CD4-positive, alpha-beta memory T cell (primary cell): ENCODE results near the gene GTF3C5. TPM values are rescaled to one million over a fixed set of nuclear protein-coding genes. Genes with fewer than 3 reads are reported as not detected.
A peak's percentile ranks its signal among the peaks of the same experiment; 100 is the strongest.

ENCODE experiments used
- CTCF ChIA-PET: fragments of 350-600 bp; sonication (Branson Sonifier 250); formaldehyde crosslinking; loops from one replicate; lab custom pipeline; 2021; ENCODE audit warnings: inconsistent platforms; ENCODE audit not compliant: partially characterized antibody; lab: Charles Lee
- POLR2A ChIA-PET: fragments of 350-600 bp; sonication (Branson Sonifier 250); formaldehyde crosslinking; loops from one replicate; lab custom pipeline; 2021; ENCODE audit not compliant: partially characterized antibody; lab: Charles Lee
- DNase-seq, 5 donors: peaks; one replicate each; pipeline versions ENCODE4 v3.0.0 to v3.0.0-alpha.2; 2020 to 2022; ENCODE audit warnings: mixed read lengths in 1 of 5
- H3K27ac ChIP-seq: one replicate; pipeline ENCODE4 v1.7.0; 2013; ENCODE audit warnings: low read depth, low read length
- H3K27me3 ChIP-seq: 2 replicates; pipeline ENCODE4 v1.7.0; 2013; ENCODE audit warnings: mild to moderate bottlenecking, low read length, moderate library complexity; ENCODE audit not compliant: insufficient read depth
- H3K36me3 ChIP-seq: 2 replicates; pipeline ENCODE4 v1.7.0; 2013; ENCODE audit warnings: mild to moderate bottlenecking, low read length, moderate library complexity; ENCODE audit not compliant: insufficient read depth
- H3K4me1 ChIP-seq: 2 replicates; pipeline ENCODE4 v1.7.0; 2013; ENCODE audit warnings: mild to moderate bottlenecking, low read length, moderate library complexity; ENCODE audit not compliant: insufficient read depth
- H3K4me3 ChIP-seq, 2 donors: one replicate each; pipeline ENCODE4 v1.7.0; 2013; ENCODE audit warnings: low read length in 2 of 2, mild to moderate bottlenecking in 1 of 2
- H3K9me3 ChIP-seq, 2 donors: one replicate each; pipeline ENCODE4 v1.7.0; 2013; ENCODE audit warnings: low read length in 2 of 2, control low read depth in 1 of 2; ENCODE audit not compliant: control insufficient read depth in 1 of 2
- H3K27ac Mint-ChIP-seq, 7 donors: one replicate each; pipeline ENCODE4 v1.8.0; 2020 to 2021; ENCODE audit warnings: mixed read lengths in 7 of 7, mild to moderate bottlenecking in 6 of 7, inconsistent platforms in 3 of 7, moderate library complexity in 3 of 7
- H3K27me3 Mint-ChIP-seq, 2 donors: one replicate each; pipeline ENCODE4 v1.8.0; 2020 to 2021; ENCODE audit warnings: mixed read lengths in 2 of 2
- H3K36me3 Mint-ChIP-seq, 2 donors: one replicate each; pipeline ENCODE4 v1.8.0; 2020 to 2021; ENCODE audit warnings: mixed read lengths in 2 of 2, inconsistent platforms in 1 of 2, mild to moderate bottlenecking in 1 of 2
- H3K4me1 Mint-ChIP-seq, 4 donors: one replicate each; pipeline ENCODE4 v1.8.0; 2020 to 2021; ENCODE audit warnings: mixed read lengths in 4 of 4, mild to moderate bottlenecking in 1 of 4
- H3K4me3 Mint-ChIP-seq, 8 donors: one replicate each; pipeline ENCODE4 v1.8.0; 2020 to 2021; ENCODE audit warnings: mixed read lengths in 8 of 8, mild to moderate bottlenecking in 7 of 8, moderate library complexity in 6 of 8, inconsistent platforms in 3 of 8
- H3K9me3 Mint-ChIP-seq, 8 donors: one replicate each; pipeline ENCODE4 v1.8.0; 2020 to 2021; ENCODE audit warnings: mixed read lengths in 8 of 8, mild to moderate bottlenecking in 5 of 8, inconsistent platforms in 3 of 8, moderate library complexity in 1 of 8
- intact Hi-C: fragments of 100-400 bp; cut with micrococcal nuclease; formaldehyde crosslinking; loops from one replicate; pipeline ENCODE4 v1.15.1; 2023
- microRNA-seq: library from miRNA; unstranded; fragments of <30 nt; microRNA quantifications from one replicate; pipeline ENCODE4 v1.2.0, GENCODE V29; 2021; ENCODE audit warnings: borderline replicate concordance, borderline number of aligned reads, borderline microRNAs expressed, mixed read lengths
- polyA plus RNA-seq, 2 donors: library from polyadenylated mRNA; unstranded; fragments of 300-500 nt; fragmentation: Illumina TruSeq; gene quantifications; one replicate each; pipeline ENCODE4 v1.2.3, GENCODE V29; 2021
- total RNA-seq, 2 experiments: library from RNA; stranded (reverse); gene quantifications; one replicate each; pipeline ENCODE4 v1.2.3, GENCODE V29; 2021

The GTF3C5 gene
- total and polyA plus RNA-seq, 4 experiments from 2014 or later: 33.5 to 71.5 (median 52.7) TPM

DNA sequence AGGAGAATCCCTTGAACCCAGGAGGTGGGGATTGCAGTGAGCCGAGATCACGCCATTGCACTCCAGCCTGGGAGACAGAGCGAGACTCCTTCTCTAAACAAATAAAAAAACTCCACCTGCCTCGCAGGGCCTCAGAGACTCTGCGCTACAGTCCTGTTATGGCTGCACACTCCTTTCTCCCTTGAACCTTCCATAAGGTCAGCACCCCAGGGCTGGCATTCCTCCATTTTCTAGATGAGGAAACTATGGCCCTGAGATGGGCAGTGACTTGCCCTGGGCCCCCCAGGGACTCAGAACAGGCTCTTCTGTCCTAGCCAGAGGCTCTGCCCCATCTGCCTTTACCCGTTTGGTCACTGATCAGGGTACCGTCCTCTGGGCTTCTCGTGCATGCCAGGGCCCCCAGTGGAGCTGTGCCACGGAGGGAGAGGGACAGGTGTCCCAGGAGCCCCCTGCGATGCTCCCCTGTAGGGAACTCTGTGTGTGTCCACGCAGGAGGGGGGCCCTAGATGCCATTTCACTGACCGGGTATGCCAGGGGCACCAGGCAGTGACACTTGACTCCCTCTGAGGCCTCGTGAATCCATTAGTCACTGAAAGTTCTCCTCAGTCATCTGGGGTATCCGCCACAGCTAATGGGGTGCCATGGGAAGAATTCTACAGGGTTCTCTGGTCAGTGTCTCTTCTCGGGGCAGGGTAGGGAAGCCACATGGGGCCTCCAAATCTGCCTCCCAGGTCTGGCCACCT is 74.1 kb downstream of the GTF3C5 start:
- H3K4me3 ChIP-seq: no peak overlapping the region
- H3K36me3 Mint-ChIP-seq: peaks cover 33 to 64% of the 10 kb centered on the region in 2 donors
- H3K36me3 ChIP-seq: peaks cover 92% of the 10 kb centered on the region
- no peaks in the 10 kb centered on the region for H3K9me3 Mint-ChIP-seq
- DNase-seq: no peak
- H3K27me3 Mint-ChIP-seq: no peaks in the 10 kb centered on the region
- H3K4me1 Mint-ChIP-seq: no peaks in the 10 kb centered on the region
- ChIA-PET CTCF (interaction anchor here (0.9 to 30.1 kb wide), 3 partner anchors 13 to 47 kb away, joined by 3 to 596 read pairs (median 10); no protein-coding TSS in a partner anchor), POLR2A (interaction anchor here (1.6 to 25.7 kb wide), 2 partner anchors 43 to 74 kb away, joined by 6 to 345 read pairs; partner anchors contain the start of gene GTF3C5)
- no peak overlapping the region for H3K27ac ChIP-seq
- intact Hi-C loops: no loop called here
- H3K4me1 ChIP-seq: no peaks in the 10 kb centered on the region
- no peaks in the 10 kb centered on the region for H3K27me3 ChIP-seq
- H3K9me3 ChIP-seq: no peaks in the 10 kb centered on the region
- no peak overlapping the region for H3K4me3 Mint-ChIP-seq
- H3K27ac Mint-ChIP-seq: peak overlapping the region in 2 of 7 donors; percentile 41 to 67

DNA sequence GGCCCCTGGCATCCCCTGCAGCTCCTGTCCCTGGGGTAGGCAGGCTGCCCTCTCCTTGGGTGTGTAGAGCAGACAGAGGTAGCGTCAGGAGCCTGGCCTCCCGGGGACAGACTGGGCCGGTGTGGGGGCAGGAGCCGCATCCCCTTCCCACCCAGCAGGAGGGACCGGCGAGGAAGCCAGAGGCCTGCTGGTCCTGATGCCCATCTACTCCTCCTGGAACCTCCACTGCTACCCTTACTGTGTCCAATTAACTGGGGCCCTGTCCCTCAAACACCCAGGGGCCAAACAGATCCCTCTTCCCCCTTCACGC is 74.6 kb downstream of the GTF3C5 start:
- POLR2A ChIA-PET: interaction anchor here (1.6 to 25.7 kb wide), 2 partner anchors 42 to 75 kb away, joined by 6 to 345 read pairs; partner anchors contain the start of gene GTF3C5
- Histone ChIP-seq H3K36me3 (peaks cover 92% of the 10 kb centered on the region), H3K9me3 (no peaks in the 10 kb centered on the region), H3K27me3 (no peaks in the 10 kb centered on the region), H3K4me3 (no peak overlapping the region), H3K27ac (no peak overlapping the region), H3K4me1 (no peaks in the 10 kb centered on the region)
- intact Hi-C loops: no loop called here
- H3K4me1 Mint-ChIP-seq: no peaks in the 10 kb centered on the region
- no peaks in the 10 kb centered on the region for H3K9me3 Mint-ChIP-seq
- H3K27me3 Mint-ChIP-seq: no peaks in the 10 kb centered on the region
- H3K4me3 Mint-ChIP-seq: no peak overlapping the region
- no peak overlapping the region for H3K27ac Mint-ChIP-seq
- CTCF ChIA-PET: interaction anchor here (0.9 to 30.1 kb wide), 2 partner anchors 13 to 46 kb away, joined by 3 to 596 read pairs; no protein-coding TSS in a partner anchor
- H3K36me3 Mint-ChIP-seq: peaks cover 33 to 65% of the 10 kb centered on the region in 2 donors
- DNase-seq: no peak

GRCh38 chr9:133106511-133107244 is 75.9 kb downstream of the GTF3C5 start:
- POLR2A ChIA-PET: interaction anchor here (1.2 to 25.7 kb wide), 3 partner anchors 12 to 76 kb away, joined by 3 to 345 read pairs (median 6); partner anchors contain the start of gene GTF3C5
- H3K36me3 Mint-ChIP-seq: peaks cover 22 to 58% of the 10 kb centered on the region in 2 donors
- no peaks in the 10 kb centered on the region for H3K9me3 Mint-ChIP-seq
- Histone ChIP-seq H3K27ac (no peak overlapping the region), H3K4me3 (no peak overlapping the region), H3K4me1 (no peaks in the 10 kb centered on the region), H3K27me3 (no peaks in the 10 kb centered on the region), H3K36me3 (peaks cover 90% of the 10 kb centered on the region), H3K9me3 (no peaks in the 10 kb centered on the region)
- intact Hi-C loops: no loop called here
- DNase-seq: no peak
- no peaks in the 10 kb centered on the region for H3K27me3 Mint-ChIP-seq
- peak overlapping the region in 3 of 7 donors; percentile 49 to 67 (median 66) for H3K27ac Mint-ChIP-seq
- no peaks in the 10 kb centered on the region for H3K4me1 Mint-ChIP-seq
- CTCF ChIA-PET: interaction anchor here (1.2 to 30.1 kb wide), 2 partner anchors 9 to 45 kb away, joined by 3 to 596 read pairs; no protein-coding TSS in a partner anchor
- no peak overlapping the region for H3K4me3 Mint-ChIP-seq

GRCh38 chr9:133107245-133107722 is 76.5 kb downstream of the GTF3C5 start:
- CTCF ChIA-PET: interaction anchor here (1.2 to 30.1 kb wide), 3 partner anchors 9 to 85 kb away, joined by 3 to 596 read pairs (median 6); no protein-coding TSS in a partner anchor
- no peak overlapping the region for H3K27ac Mint-ChIP-seq

More at GRCh38 chr9:133107245-133107722, 76.5 kb downstream of the GTF3C5 start:
- POLR2A ChIA-PET: interaction anchor here (1.2 to 25.7 kb wide), 3 partner anchors 10 to 77 kb away, joined by 4 to 345 read pairs (median 5); partner anchors contain the start of gene GTF3C5
- Mint-ChIP-seq H3K9me3 (no peaks in the 10 kb centered on the region), H3K27me3 (no peaks in the 10 kb centered on the region), H3K36me3 (peaks cover 22 to 56% of the 10 kb centered on the region in 2 donors), H3K4me1 (peaks cover 0 to 3% (median 0%) of the 10 kb centered on the region in 4 donors), H3K4me3 (no peak overlapping the region)
- Histone ChIP-seq H3K4me3 (no peak overlapping the region), H3K4me1 (peaks cover 2% of the 10 kb centered on the region), H3K27me3 (no peaks in the 10 kb centered on the region), H3K27ac (no peak overlapping the region), H3K36me3 (peaks cover 88% of the 10 kb centered on the region), H3K9me3 (no peaks in the 10 kb centered on the region)
- no peak for DNase-seq
- intact Hi-C loops: no loop called here

Small RNA genes within 50 kb of the gene (microRNA-seq; reads per million reads assigned to microRNA genes)
- gene MIR6877: not detected

Other genes starting within 250 kb of the GTF3C5 start
- under 1 TPM in 1 of 2 experiments, not detected in 1; 0.28 TPM for gene AK8, start 152.7 kb upstream of the GTF3C5 start, total RNA-seq
- gene AK8, start 152.7 kb upstream of the GTF3C5 start, polyA plus RNA-seq: not detected
- gene SPACA9, start 152.1 kb upstream of the GTF3C5 start, total RNA-seq: 1 to 10 TPM; 1.5 to 1.8 TPM
- 1 to 10 TPM; 1.9 to 2.2 TPM for gene SPACA9, start 152.1 kb upstream of the GTF3C5 start, polyA plus RNA-seq
- gene TSC1, start 86.4 kb upstream of the GTF3C5 start, total RNA-seq: 10 to 100 TPM; 72.7 to 76.5 TPM
- 10 to 100 TPM in 1 of 2 donors, 1 to 10 TPM in 1; 4.4 to 13.5 TPM for gene TSC1, start 86.4 kb upstream of the GTF3C5 start, polyA plus RNA-seq
- not detected for gene GFI1B, start 52.3 kb upstream of the GTF3C5 start, total RNA-seq
- not detected for gene GFI1B, start 52.3 kb upstream of the GTF3C5 start, polyA plus RNA-seq
- 1 to 10 TPM; 1.2 to 1.6 TPM for gene CEL, start 31.0 kb downstream of the GTF3C5 start, total RNA-seq
- gene CEL, start 31.0 kb downstream of the GTF3C5 start, polyA plus RNA-seq: under 1 TPM in 1 of 2 donors, not detected in 1; 0.15 TPM
- gene RALGDS, start 90.2 kb downstream of the GTF3C5 start, total RNA-seq: 100 to 1,000 TPM; 123 to 131 TPM
- 10 to 100 TPM; 27.9 to 67.8 TPM for gene RALGDS, start 90.2 kb downstream of the GTF3C5 start, polyA plus RNA-seq
- gene GBGT1, start 132.9 kb downstream of the GTF3C5 start, total RNA-seq: 1 to 10 TPM; 3.6 to 6.3 TPM
- gene GBGT1, start 132.9 kb downstream of the GTF3C5 start, polyA plus RNA-seq: under 1 TPM; 0.16 to 0.50 TPM
- not detected for gene OBP2B, start 178.3 kb downstream of the GTF3C5 start, total RNA-seq
- gene OBP2B, start 178.3 kb downstream of the GTF3C5 start, polyA plus RNA-seq: not detected
- under 1 TPM in 1 of 2 experiments, not detected in 1; 0.29 TPM for gene ABO, start 244.2 kb downstream of the GTF3C5 start, total RNA-seq
- gene ABO, start 244.2 kb downstream of the GTF3C5 start, polyA plus RNA-seq: 1 to 10 TPM; 1.2 to 1.7 TPM